Esophagus (tissue), 2 donors: ENCODE results near the gene PKD1L1. TPM values are rescaled to one million over a fixed set of nuclear protein-coding genes. Genes with fewer than 3 reads are reported as not detected.

ENCODE experiments used
- H3K27ac ChIP-seq, 2 donors: one replicate each; pipeline ENCODE4 v1.5.1; 2013; ENCODE audit warnings: low read depth in 2 of 2, mild to moderate bottlenecking in 2 of 2, inconsistent platforms in 1 of 2, low read length in 1 of 2, moderate library complexity in 1 of 2
- H3K27me3 ChIP-seq, 2 donors: one replicate each; pipeline ENCODE4 v1.6.1; 2013; ENCODE audit warnings: low read length in 2 of 2, control low read depth in 1 of 2, mild to moderate bottlenecking in 1 of 2; ENCODE audit not compliant: insufficient read depth in 2 of 2, control insufficient read depth in 1 of 2
- H3K36me3 ChIP-seq, 2 donors: one replicate each; pipeline ENCODE4 v1.6.1; 2013; ENCODE audit warnings: low read length in 1 of 2; ENCODE audit not compliant: control insufficient read depth in 2 of 2, insufficient read depth in 2 of 2
- H3K4me1 ChIP-seq, 2 donors: one replicate each; pipeline ENCODE4 v1.6.1; 2013; ENCODE audit warnings: low read length in 1 of 2; ENCODE audit not compliant: control insufficient read depth in 2 of 2, insufficient read depth in 2 of 2
- H3K4me3 ChIP-seq, 2 donors: one replicate each; pipeline ENCODE4 v1.5.1; 2013; ENCODE audit warnings: low read length in 2 of 2, mild to moderate bottlenecking in 2 of 2, low read depth in 1 of 2, moderate library complexity in 1 of 2
- H3K9me3 ChIP-seq, 2 donors: one replicate each; pipeline ENCODE4 v1.6.1; 2013; ENCODE audit warnings: mild to moderate bottlenecking in 2 of 2, low read depth in 1 of 2, low read length in 1 of 2, moderate library complexity in 1 of 2; ENCODE audit not compliant: control insufficient read depth in 2 of 2, insufficient read depth in 1 of 2
- WGBS, 2 donors: extraction: QIAGEN DNeasy Blood & Tissue Kit; methylation state at CpG; one replicate each; pipeline ENCODE4 v1.1.7; 2013; 5-methylcytosine and 5-hydroxymethylcytosine counted together
- polyA plus RNA-seq, 2 donors: library from polyadenylated mRNA; stranded (reverse); fragments of 200-250 nt; gene quantifications; one replicate each; pipeline ENCODE4 v1.2.3, GENCODE V29; 2013
- donor health status: healthy with polysubstance abuse.
- donor health status: Bipolar disorder and iron deficiency.

PKD1L1 gene
- polyA plus RNA-seq, 2 donors: 0.08 to 0.25 TPM

DNA sequence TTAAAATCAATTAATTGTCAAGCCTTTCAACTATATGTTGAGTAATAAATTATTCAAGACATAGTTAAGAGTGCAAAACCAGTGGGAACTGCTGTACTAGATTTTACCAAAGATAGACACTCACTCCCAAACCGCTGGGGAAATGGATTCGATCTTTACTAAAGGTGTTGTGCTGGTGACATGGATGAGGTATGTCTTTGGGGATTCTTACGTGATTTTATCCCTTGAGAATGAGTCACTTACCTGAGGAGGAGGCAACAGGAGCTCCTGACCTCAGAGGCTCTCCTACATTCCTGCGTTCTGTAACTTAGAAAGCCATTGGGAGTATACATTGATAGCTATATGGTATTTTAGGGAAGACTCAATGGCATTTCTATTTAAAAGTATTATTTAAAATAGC lies 165.5 kb downstream of the PKD1L1 start:
- Histone ChIP-seq H3K36me3 (no peaks in the 10 kb centered on the region), H3K27ac (no peak overlapping the region), H3K27me3 (peaks cover 0 to 3% of the 10 kb centered on the region in 2 donors), H3K4me3 (no peak overlapping the region), H3K9me3 (no peaks in the 10 kb centered on the region), H3K4me1 (peaks cover 0 to 2% of the 10 kb centered on the region in 2 donors)
- 85 to 90% methylated on average over 4 of the region's 4 CpGs for WGBS, 2 donors

DNA sequence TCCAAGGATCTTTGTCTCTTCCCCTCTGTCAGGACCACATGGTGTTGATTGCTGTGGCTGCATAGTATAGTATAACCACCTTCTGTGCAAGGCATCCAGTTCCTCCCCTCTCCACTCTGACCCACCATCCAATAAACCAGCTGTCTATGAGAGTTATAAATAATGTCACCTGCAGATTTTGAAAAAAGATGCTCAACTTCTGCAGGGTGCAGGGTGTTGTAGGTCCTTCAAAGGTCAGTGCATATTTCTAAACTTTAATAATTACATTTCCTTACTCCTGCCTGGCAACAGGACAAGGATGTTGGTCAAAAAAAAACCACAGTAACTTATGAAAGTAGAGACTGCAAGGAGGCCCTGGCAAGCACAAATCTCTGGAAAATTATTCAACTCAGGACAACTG lies 166.2 kb downstream of the PKD1L1 start:
- Histone ChIP-seq H3K27ac (no peak overlapping the region), H3K4me3 (no peak overlapping the region), H3K27me3 (peaks cover 0 to 3% of the 10 kb centered on the region in 2 donors), H3K4me1 (peaks cover 0 to 2% of the 10 kb centered on the region in 2 donors), H3K9me3 (no peaks in the 10 kb centered on the region), H3K36me3 (no peaks in the 10 kb centered on the region)

DNA sequence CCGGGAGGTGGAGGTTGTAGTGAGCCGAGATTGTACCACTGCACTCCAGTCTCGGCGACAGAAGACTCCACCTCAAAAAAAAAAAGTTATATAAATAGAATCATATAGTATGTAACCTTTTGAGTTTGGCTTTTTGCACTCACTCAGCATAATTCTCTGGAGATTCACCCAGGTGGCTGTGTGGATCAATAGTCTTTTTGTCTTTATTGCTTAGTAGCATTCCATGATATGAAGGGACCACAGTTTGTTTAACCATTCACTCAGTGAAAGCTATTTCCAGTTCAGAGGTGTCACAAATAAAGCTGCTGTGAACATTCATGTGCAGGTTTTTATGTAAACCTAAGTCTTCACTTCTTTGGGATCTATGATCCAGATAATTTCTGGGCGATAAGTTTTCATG lies 167.7 kb downstream of the PKD1L1 start:
- Histone ChIP-seq H3K36me3 (no peaks in the 10 kb centered on the region), H3K27ac (no peak overlapping the region), H3K4me1 (peaks cover 0 to 2% of the 10 kb centered on the region in 2 donors), H3K27me3 (peaks cover 0 to 3% of the 10 kb centered on the region in 2 donors), H3K9me3 (no peaks in the 10 kb centered on the region), H3K4me3 (no peak overlapping the region)
- 92 to 97% methylated on average over 5 of the region's 5 CpGs for WGBS, 2 donors

DNA sequence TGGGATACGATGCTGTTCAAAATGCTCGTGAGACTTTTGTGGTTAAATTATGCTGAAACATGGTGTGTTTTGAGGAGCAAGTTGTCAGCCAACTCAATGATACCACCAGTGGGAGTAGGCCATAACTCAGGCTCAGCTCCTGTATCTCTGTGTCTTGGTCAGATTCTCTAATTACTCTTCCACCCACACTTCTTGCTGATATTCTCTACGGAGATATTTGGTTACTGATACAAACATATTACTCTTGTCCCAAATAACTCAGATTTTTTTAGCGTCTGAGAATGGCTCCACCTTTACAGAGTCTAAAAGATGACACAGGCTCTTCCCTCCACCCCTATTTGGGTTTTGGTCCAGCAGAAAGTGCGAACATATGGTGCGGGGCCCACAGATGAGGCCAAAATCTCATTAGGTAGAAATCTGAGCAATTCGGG lies 168.9 kb downstream of the PKD1L1 start:
- no peaks in the 10 kb centered on the region for H3K9me3 ChIP-seq
- no peaks in the 10 kb centered on the region for H3K36me3 ChIP-seq
- H3K27ac ChIP-seq: no peak overlapping the region
- 80 to 83% methylated on average over 7 of the region's 7 CpGs for WGBS, 2 donors
- H3K4me1 ChIP-seq: peaks cover 0 to 2% of the 10 kb centered on the region in 2 donors
- peaks cover 0 to 3% of the 10 kb centered on the region in 2 donors for H3K27me3 ChIP-seq
- no peak overlapping the region for H3K4me3 ChIP-seq

DNA sequence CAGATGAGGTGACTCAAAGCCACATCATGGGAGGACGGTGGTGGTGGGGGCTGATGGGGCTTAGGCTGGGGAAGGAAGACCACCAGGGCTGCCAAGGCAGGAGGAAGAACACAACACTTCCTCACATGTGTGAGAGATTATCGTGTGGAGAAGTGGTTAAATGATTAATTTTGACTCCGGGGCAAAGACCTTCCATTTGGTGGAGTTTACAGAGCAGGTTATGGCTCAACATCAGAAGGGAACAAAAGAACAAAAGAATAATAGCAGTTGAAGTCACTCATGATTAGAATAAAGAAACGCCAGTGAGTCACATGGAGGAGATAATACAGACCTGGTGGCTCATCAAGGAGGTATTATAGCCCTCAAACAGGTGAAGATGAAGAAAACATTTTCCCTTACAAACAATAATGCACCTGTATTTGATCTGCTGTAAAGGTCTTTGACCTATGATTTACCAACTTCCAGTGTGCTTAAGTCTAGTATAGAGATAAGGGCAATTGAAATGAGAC lies 170.1 kb downstream of the PKD1L1 start:
- H3K27ac ChIP-seq: no peak overlapping the region
- 45 to 48% methylated on average over 4 of the region's 4 CpGs for WGBS, 2 donors
- no peaks in the 10 kb centered on the region for H3K36me3 ChIP-seq
- H3K9me3 ChIP-seq: no peaks in the 10 kb centered on the region
- H3K4me3 ChIP-seq: no peak overlapping the region
- no peaks in the 10 kb centered on the region for H3K4me1 ChIP-seq
- peaks cover 0 to 3% of the 10 kb centered on the region in 2 donors for H3K27me3 ChIP-seq

DNA sequence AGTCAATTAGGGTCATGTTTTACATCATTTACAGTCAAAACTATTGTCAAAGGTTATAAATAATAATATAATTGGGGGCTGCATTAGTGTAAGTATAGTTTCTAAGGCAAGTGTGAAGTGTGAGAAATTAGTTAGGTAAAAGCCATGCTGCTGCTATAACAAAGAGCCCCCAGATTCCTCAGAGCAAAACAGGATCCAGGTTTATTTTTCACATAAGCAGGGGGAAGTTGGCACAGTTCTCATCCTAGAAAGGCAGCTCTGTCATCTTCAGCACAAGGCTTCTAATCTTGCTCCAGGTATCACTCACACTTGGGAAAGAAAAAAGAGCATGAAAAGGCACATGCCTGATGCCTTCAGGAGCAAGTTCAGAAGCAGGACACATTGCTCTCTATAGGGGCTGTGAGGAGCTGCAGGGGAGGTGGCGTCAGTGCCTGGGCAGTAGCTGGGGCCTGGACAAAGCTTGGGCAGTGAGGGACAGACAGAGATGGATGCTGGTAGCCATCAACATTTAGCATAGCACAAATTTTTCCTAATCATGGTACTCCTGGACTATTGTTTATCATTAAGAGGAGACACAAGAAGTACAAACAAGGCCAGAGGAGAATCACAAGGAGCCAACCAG lies 170.6 kb downstream of the PKD1L1 start:
- 93 to 94% methylated on average over 1 of the region's 1 CpG for WGBS, 2 donors
- Histone ChIP-seq H3K27me3 (peaks cover 0 to 3% of the 10 kb centered on the region in 2 donors), H3K4me1 (no peaks in the 10 kb centered on the region), H3K36me3 (no peaks in the 10 kb centered on the region), H3K4me3 (no peak overlapping the region), H3K27ac (no peak overlapping the region), H3K9me3 (no peaks in the 10 kb centered on the region)

DNA sequence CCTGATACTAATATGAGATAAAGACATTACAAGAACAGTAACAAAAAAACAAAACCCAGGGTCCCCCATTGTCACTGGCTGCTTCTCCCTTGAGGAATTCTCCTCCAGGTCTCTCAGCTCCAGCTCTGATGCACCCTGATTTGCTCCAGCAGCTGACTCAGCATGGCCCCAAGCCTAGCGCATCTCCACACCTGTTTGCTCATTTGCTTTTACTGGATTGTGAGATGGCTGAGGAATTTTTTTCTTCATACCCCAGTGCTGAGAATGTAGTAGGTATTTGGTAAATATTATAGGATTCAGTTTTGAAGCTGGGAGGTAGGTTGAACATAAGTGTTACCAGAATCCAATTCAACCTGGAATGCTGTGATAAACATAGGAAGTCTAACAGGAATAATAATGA lies 171.9 kb downstream of the PKD1L1 start:
- Histone ChIP-seq H3K9me3 (no peaks in the 10 kb centered on the region), H3K4me1 (no peaks in the 10 kb centered on the region), H3K36me3 (no peaks in the 10 kb centered on the region), H3K27me3 (no peaks in the 10 kb centered on the region), H3K4me3 (no peak overlapping the region), H3K27ac (no peak overlapping the region)
- WGBS, 2 donors: 85 to 89% methylated on average over 1 of the region's 1 CpG

DNA sequence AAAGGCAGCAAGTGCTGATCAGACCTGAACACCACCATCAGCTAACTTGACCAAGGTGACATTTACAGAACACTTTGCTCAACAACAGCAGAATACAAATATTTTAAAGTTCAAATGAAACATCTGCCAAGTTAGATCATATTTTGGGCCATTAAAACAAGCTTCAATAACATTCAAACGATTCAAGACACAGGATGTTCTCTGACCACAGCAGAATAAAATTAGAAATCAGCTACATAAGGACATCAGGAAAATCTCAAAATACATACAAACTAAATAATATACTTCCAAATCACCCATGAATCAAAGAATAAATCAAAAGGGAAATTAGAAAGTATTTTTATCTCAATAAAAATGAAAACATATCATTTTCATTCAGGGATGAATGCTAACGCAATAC lies 173.0 kb downstream of the PKD1L1 start:
- no peaks in the 10 kb centered on the region for H3K27me3 ChIP-seq
- no peak overlapping the region for H3K27ac ChIP-seq
- H3K4me3 ChIP-seq: no peak overlapping the region
- no peaks in the 10 kb centered on the region for H3K36me3 ChIP-seq
- H3K9me3 ChIP-seq: no peaks in the 10 kb centered on the region
- WGBS, 2 donors: 66% methylated on average over 2 of the region's 2 CpGs
- no peaks in the 10 kb centered on the region for H3K4me1 ChIP-seq

DNA sequence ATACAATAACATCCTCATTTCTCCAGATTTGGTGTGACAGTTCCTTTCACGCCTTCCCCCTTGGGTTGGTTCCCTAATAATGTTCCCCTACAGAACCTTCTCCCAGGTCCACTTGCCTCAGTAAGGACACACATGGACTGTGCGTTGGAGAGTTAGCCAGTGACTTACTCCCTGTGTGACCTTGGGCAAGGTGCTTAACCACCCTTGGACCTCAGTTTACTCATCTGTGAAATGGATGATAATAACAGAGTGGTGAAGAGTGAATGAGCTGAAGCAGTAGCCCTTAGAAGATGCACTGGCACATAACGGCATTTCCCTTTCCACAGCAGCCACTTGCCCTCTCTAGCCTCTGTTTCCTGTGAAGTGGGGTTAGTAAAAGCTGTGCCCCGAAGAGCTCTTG lies 175.8 kb downstream of the PKD1L1 start:
- WGBS, 2 donors: 87 to 92% methylated on average over 4 of the region's 4 CpGs
- no peaks in the 10 kb centered on the region for H3K27me3 ChIP-seq
- no peak overlapping the region for H3K27ac ChIP-seq
- H3K9me3 ChIP-seq: no peaks in the 10 kb centered on the region
- no peak overlapping the region for H3K4me3 ChIP-seq
- H3K36me3 ChIP-seq: no peaks in the 10 kb centered on the region
- no peaks in the 10 kb centered on the region for H3K4me1 ChIP-seq

DNA sequence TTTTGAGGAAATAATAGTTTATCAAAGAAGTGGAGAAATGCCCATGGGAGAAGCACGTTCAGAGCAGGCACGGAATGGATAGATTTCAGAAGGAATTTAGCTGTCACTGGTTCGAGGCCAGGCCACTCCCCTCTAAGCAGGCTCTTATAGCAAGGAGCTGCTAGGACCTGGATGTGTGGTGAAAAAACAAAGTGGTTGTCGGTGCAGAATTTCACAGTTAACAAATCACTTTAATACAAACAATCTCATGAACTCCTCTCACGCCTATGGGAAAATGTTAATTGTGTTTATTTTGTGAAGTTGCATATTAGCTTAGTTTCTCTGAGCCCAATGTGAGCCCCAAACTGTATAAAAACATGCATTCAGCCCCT lies 176.3 kb downstream of the PKD1L1 start:
- 59 to 66% methylated on average over 5 of the region's 5 CpGs for WGBS, 2 donors
- Histone ChIP-seq H3K27me3 (no peaks in the 10 kb centered on the region), H3K36me3 (no peaks in the 10 kb centered on the region), H3K4me3 (no peak overlapping the region), H3K9me3 (no peaks in the 10 kb centered on the region), H3K27ac (no peak overlapping the region), H3K4me1 (no peaks in the 10 kb centered on the region)
